ENCODE data around the gene SCRT2.

DNA sequence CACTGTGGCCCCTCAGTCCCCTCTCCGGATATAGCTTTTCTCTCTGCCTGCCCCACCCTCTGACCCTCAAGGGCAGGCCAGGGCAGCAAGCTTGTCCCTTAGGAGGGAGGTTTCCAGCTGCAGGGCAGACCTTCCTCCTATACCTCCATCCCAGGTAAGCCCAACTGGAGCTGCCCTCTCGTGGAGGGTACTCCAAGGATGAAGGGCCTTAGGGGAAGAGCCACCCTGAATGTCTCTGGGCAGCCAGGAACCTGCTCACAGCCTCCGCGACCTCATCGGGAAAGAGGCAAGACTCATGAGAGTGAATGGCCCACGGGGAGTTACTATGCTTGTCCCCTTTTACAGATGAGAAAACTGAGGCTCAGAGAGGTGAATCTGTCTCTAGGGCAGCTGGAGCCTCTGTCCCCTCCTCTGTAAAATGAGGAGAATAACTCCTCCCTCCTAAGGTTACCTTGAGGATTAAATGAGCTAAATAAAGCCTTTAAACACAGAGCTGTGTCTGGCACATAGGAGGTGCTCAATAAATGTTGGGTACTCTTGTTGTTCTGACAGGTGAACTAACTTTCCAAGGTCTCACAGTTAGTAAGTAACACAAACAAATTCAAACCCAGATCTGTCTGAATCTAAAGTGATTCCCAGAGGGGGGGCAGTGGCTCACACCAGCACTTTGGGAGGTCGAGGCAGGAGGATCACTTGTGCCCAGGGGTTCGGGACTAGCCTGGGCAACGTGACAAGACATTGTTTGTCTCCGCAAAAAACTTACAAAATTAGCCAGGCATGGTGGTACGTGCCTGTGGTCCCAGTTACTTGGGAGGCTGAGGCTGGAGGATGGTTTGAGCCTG lies 34.7 kb downstream of the SCRT2 start:
- TF ChIP-seq, protein P1, sequence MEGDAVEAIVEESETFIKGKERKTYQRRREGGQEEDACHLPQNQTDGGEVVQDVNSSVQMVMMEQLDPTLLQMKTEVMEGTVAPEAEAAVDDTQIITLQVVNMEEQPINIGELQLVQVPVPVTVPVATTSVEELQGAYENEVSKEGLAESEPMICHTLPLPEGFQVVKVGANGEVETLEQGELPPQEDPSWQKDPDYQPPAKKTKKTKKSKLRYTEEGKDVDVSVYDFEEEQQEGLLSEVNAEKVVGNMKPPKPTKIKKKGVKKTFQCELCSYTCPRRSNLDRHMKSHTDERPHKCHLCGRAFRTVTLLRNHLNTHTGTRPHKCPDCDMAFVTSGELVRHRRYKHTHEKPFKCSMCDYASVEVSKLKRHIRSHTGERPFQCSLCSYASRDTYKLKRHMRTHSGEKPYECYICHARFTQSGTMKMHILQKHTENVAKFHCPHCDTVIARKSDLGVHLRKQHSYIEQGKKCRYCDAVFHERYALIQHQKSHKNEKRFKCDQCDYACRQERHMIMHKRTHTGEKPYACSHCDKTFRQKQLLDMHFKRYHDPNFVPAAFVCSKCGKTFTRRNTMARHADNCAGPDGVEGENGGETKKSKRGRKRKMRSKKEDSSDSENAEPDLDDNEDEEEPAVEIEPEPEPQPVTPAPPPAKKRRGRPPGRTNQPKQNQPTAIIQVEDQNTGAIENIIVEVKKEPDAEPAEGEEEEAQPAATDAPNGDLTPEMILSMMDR (IDR thresholded peaks at IDR 0.05; ENCODE audit: low read depth, low read length) = no peak
- no peak for TF ChIP-seq EZH2phosphoT487 (IDR thresholded peaks at IDR 0.05; ENCODE audit: low read depth)

Data from OCI-LY3 (cell line).